ENCODE measurements around the gene TNFAIP8L2.
A peak's percentile ranks its signal among the peaks of the same experiment; 100 is the strongest.

The TNFAIP8L2 gene

DNA sequence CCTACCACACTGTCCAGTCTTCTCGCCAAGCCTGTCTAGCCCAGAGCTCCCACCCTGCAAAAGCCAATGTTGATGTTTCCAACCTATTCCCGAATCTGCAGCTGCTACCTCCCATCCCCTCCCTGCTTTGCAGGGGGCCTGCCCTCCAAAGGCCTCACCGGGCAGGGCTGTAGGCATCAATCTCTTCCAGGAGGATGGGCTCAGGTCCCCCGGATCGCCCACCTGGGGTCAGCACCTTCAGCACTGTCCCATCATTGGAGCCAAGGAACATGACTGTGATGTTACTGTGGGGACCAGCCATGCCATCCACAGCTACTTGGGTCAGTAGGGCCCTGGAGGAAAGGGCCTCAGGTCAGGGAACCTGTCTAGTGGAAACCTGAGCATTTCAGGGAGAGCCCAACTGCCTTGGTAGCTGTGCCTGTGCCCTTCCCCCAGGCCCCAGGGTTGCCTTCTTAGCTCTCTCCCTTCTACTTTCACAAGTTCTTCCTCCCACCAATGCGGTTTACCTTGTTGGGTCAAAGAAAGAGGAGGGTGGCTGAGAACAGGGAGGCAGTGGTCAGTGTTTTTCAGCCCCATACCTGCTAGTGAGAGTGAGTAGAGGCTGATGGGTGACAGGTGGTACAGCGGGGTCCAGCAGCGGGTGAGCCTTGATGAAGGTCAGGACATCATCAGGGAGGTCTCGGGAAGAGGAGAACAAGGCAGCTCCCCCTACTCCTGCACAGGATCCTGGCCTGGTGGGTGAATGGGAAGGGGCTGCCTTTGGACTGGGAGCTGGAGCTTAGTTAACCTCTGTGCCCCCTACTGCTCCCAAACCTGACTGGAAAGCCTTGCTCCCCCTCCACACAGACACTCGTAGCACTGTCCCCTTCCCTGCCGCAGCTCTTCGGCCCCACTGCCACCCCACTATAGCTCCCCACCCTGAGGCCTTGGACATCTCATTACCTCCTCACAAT lies 20.7 kb upstream of the TNFAIP8L2 start:
- ChIA-PET POLR2A (interaction anchor here (1.6 kb wide), 1 partner anchor 21 kb away, joined by 3 read pairs; the partner anchor contains the start of gene TNFAIP8L2), CTCF (interaction anchor here (0.7 to 5.1 kb wide), 7 partner anchors 8 to 114 kb away, joined by 3 to 33 read pairs (median 3); partner anchors contain the start of gene TNFAIP8L2)
- Histone ChIP-seq H3K4me1 (ENCODE audit: control extremely low read depth in 1 of 4, control insufficient read depth in 4 of 4, insufficient read depth in 4 of 4, low read length in 3 of 4) (peaks cover 0 to 7% (median 5%) of the 10 kb centered on the region in 4 experiments), H3K27ac (ENCODE audit: insufficient read depth in 1 of 2, low read depth in 1 of 2, low read length in 2 of 2, poor library complexity in 1 of 2, severe bottlenecking in 2 of 2) (no peak overlapping the region), H3K4me3 (ENCODE audit: control insufficient read depth in 1 of 7, extremely low read depth in 1 of 7, insufficient read depth in 4 of 7, low read depth in 2 of 7, low read length in 6 of 7) (no peak overlapping the region), H3K9me3 (ENCODE audit: control extremely low read depth in 1 of 5, control insufficient read depth in 4 of 5, insufficient read depth in 2 of 5, low read depth in 1 of 5, low read length in 4 of 5) (no peaks in the 10 kb centered on the region), H3K36me3 (ENCODE audit: control insufficient read depth in 4 of 4, insufficient read depth in 4 of 4, low read length in 3 of 4) (peaks cover 0 to 25% (median 7%) of the 10 kb centered on the region in 4 experiments), H3K27me3 (replicated peaks in 2 of 5; ENCODE audit: control insufficient read depth in 4 of 5, insufficient read depth in 5 of 5, low read length in 4 of 5) (peaks cover 0 to 6% (median 0%) of the 10 kb centered on the region in 5 experiments)
- no peak for DNase-seq
- 99% methylated on average over 8 of the region's 12 CpGs for WGBS (ENCODE audit: insufficient coverage)

DNA sequence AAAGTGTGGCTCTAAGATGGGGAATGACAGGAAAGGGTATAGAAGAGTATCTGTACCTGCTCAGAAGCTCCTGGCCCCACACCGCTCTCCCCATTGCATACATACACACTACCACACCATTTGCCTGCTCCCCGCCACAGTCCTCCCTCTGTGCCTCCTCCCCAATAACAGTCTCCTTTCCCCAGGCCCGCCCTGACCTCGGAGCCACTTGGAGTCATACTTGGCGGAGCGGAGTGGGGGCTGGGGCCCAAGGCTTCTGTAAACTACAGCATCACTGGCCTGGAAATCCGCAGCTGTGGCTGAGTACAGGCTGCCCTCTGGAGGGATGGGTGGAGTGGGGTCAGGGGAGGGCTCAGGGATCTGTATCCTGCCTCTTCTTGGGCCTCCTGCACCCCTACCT lies 18.7 kb upstream of the TNFAIP8L2 start:
- no peak overlapping the region for H3K27ac ChIP-seq (ENCODE audit: insufficient read depth in 1 of 2, low read depth in 1 of 2, low read length in 2 of 2, poor library complexity in 1 of 2, severe bottlenecking in 2 of 2)
- WGBS (ENCODE audit: insufficient coverage), result 100% methylated on average over 1 of the region's 7 CpGs
- peaks cover 0 to 28% (median 7%) of the 10 kb centered on the region in 4 experiments for H3K36me3 ChIP-seq (ENCODE audit: control insufficient read depth in 4 of 4, insufficient read depth in 4 of 4, low read length in 3 of 4)
- H3K27me3 ChIP-seq (replicated peaks in 2 of 5; ENCODE audit: control insufficient read depth in 4 of 5, insufficient read depth in 5 of 5, low read length in 4 of 5), result peaks cover 0 to 2% (median 0%) of the 10 kb centered on the region in 5 experiments
- no peaks in the 10 kb centered on the region for H3K9me3 ChIP-seq (ENCODE audit: control extremely low read depth in 1 of 5, control insufficient read depth in 4 of 5, insufficient read depth in 2 of 5, low read depth in 1 of 5, low read length in 4 of 5)
- H3K4me3 ChIP-seq (ENCODE audit: control insufficient read depth in 1 of 7, extremely low read depth in 1 of 7, insufficient read depth in 4 of 7, low read depth in 2 of 7, low read length in 6 of 7), result no peak overlapping the region
- POLR2A ChIA-PET, result no interaction called here
- DNase-seq, result no peak
- CTCF ChIA-PET, result interaction anchor here (5.1 kb wide), 1 partner anchor 19 kb away, joined by 33 read pairs; the partner anchor contains the start of gene TNFAIP8L2
- H3K4me1 ChIP-seq (ENCODE audit: control extremely low read depth in 1 of 4, control insufficient read depth in 4 of 4, insufficient read depth in 4 of 4, low read length in 3 of 4), result no peaks in the 10 kb centered on the region

DNA sequence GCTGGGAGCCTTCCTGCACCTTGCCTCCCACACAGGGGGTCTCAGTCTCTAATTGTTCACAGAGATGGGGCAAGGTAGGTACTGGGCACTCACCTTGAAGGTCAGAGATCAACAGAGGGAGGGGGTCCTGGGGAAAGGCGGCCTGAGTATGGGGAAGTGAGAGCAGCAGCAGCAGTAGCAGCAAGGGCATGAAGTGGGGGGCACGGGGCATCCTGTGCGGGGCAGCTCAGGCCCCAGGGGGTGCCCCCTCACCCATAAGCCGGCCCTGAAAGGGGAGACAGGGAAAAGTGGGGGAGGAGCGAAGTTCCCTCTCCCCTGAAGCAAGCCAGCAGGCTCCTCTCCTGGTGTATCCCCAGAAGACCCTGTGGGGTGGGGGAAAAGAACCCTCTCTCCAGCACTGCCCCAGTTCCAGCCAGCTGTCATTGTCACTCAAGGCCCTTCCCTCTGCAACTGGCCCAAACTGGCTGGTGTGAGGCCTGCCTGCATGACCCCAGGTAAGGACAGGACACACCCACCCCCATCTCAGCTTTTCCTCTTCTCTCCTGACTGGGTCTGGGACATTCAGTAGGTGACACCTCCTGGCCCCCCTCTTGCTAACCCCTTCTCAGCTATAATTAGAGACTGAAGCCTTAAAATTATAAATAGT lies 13.9 kb upstream of the TNFAIP8L2 start:
- WGBS (ENCODE audit: insufficient coverage), result 78% methylated on average over 4 of the region's 5 CpGs
- ChIA-PET POLR2A (interaction anchor here (1.8 kb wide), 1 partner anchor 12 kb away, joined by 4 read pairs; no protein-coding TSS in a partner anchor), CTCF (interaction anchor here (1.0 to 5.6 kb wide), 4 partner anchors 13 to 43 kb away, joined by 3 to 26 read pairs (median 15); partner anchors contain the start of gene TNFAIP8L2)
- no peak for DNase-seq
- peaks cover 0 to 36% (median 24%) of the 10 kb centered on the region in 4 experiments for H3K4me1 ChIP-seq (ENCODE audit: control extremely low read depth in 1 of 4, control insufficient read depth in 4 of 4, insufficient read depth in 4 of 4, low read length in 3 of 4)
- no peak overlapping the region for H3K27ac ChIP-seq (ENCODE audit: insufficient read depth in 1 of 2, low read depth in 1 of 2, low read length in 2 of 2, poor library complexity in 1 of 2, severe bottlenecking in 2 of 2)
- H3K36me3 ChIP-seq (ENCODE audit: control insufficient read depth in 4 of 4, insufficient read depth in 4 of 4, low read length in 3 of 4), result peaks cover 0 to 12% (median 2%) of the 10 kb centered on the region in 4 experiments
- peaks cover 0 to 13% (median 0%) of the 10 kb centered on the region in 5 experiments for H3K27me3 ChIP-seq (replicated peaks in 2 of 5; ENCODE audit: control insufficient read depth in 4 of 5, insufficient read depth in 5 of 5, low read length in 4 of 5)
- no peaks in the 10 kb centered on the region for H3K9me3 ChIP-seq (ENCODE audit: control extremely low read depth in 1 of 5, control insufficient read depth in 4 of 5, insufficient read depth in 2 of 5, low read depth in 1 of 5, low read length in 4 of 5)
- H3K4me3 ChIP-seq (ENCODE audit: control insufficient read depth in 1 of 7, extremely low read depth in 1 of 7, insufficient read depth in 4 of 7, low read depth in 2 of 7, low read length in 6 of 7), result no peak overlapping the region

DNA sequence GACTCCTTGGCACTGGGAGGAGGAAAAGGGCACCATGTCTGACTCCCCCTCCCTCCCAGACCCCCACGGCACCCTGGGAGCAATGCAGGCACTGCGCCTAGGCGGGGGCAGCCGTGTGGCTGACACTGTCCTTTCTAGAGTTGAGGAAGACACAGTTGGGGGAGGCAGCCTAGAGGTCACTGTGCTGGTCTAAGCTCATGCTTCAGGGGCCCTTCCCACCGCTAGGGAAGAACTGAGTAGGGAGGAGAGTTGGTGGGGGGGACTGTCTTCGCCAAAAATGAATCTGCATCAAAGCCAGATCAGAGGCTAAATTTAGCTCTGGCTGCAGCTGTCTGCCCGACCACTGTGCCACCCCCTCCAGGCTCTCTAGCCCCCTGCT lies 13.4 kb upstream of the TNFAIP8L2 start:
- ChIA-PET POLR2A (interaction anchor here (1.8 kb wide), 1 partner anchor 12 kb away, joined by 4 read pairs; no protein-coding TSS in a partner anchor), CTCF (interaction anchor here (1.2 to 5.6 kb wide), 5 partner anchors 8 to 99 kb away, joined by 3 to 26 read pairs (median 6); partner anchors contain the start of gene TNFAIP8L2)
- no peak for DNase-seq
- Histone ChIP-seq H3K36me3 (ENCODE audit: control insufficient read depth in 4 of 4, insufficient read depth in 4 of 4, low read length in 3 of 4) (peaks cover 0 to 12% (median 0%) of the 10 kb centered on the region in 4 experiments), H3K4me1 (ENCODE audit: control extremely low read depth in 1 of 4, control insufficient read depth in 4 of 4, insufficient read depth in 4 of 4, low read length in 3 of 4) (peaks cover 0 to 36% (median 25%) of the 10 kb centered on the region in 4 experiments), H3K4me3 (ENCODE audit: control insufficient read depth in 1 of 7, extremely low read depth in 1 of 7, insufficient read depth in 4 of 7, low read depth in 2 of 7, low read length in 6 of 7) (no peak overlapping the region), H3K27me3 (replicated peaks in 2 of 5; ENCODE audit: control insufficient read depth in 4 of 5, insufficient read depth in 5 of 5, low read length in 4 of 5) (peaks cover 0 to 13% (median 0%) of the 10 kb centered on the region in 5 experiments), H3K9me3 (ENCODE audit: control extremely low read depth in 1 of 5, control insufficient read depth in 4 of 5, insufficient read depth in 2 of 5, low read depth in 1 of 5, low read length in 4 of 5) (no peaks in the 10 kb centered on the region), H3K27ac (ENCODE audit: insufficient read depth in 1 of 2, low read depth in 1 of 2, low read length in 2 of 2, poor library complexity in 1 of 2, severe bottlenecking in 2 of 2) (no peak overlapping the region)
- 97% methylated on average over 4 of the region's 7 CpGs for WGBS (ENCODE audit: insufficient coverage)

GRCh38 chr1:151143986-151144385 lies 12.5 kb upstream of the TNFAIP8L2 start:
- DNase-seq, result no peak
- 87% methylated on average over 3 of the region's 5 CpGs for WGBS (ENCODE audit: insufficient coverage)
- Histone ChIP-seq H3K9me3 (ENCODE audit: control extremely low read depth in 1 of 5, control insufficient read depth in 4 of 5, insufficient read depth in 2 of 5, low read depth in 1 of 5, low read length in 4 of 5) (no peaks in the 10 kb centered on the region), H3K27me3 (replicated peaks in 2 of 5; ENCODE audit: control insufficient read depth in 4 of 5, insufficient read depth in 5 of 5, low read length in 4 of 5) (peaks cover 0 to 13% (median 0%) of the 10 kb centered on the region in 5 experiments), H3K27ac (ENCODE audit: insufficient read depth in 1 of 2, low read depth in 1 of 2, low read length in 2 of 2, poor library complexity in 1 of 2, severe bottlenecking in 2 of 2) (no peak overlapping the region), H3K4me3 (ENCODE audit: control insufficient read depth in 1 of 7, extremely low read depth in 1 of 7, insufficient read depth in 4 of 7, low read depth in 2 of 7, low read length in 6 of 7) (no peak overlapping the region), H3K4me1 (ENCODE audit: control extremely low read depth in 1 of 4, control insufficient read depth in 4 of 4, insufficient read depth in 4 of 4, low read length in 3 of 4) (peaks cover 0 to 36% (median 25%) of the 10 kb centered on the region in 4 experiments), H3K36me3 (ENCODE audit: control insufficient read depth in 4 of 4, insufficient read depth in 4 of 4, low read length in 3 of 4) (peaks cover 0 to 12% (median 0%) of the 10 kb centered on the region in 4 experiments)
- POLR2A ChIA-PET, result interaction anchor here (0.5 to 1.8 kb wide), 2 partner anchors 11 to 13 kb away, joined by 4 read pairs; no protein-coding TSS in a partner anchor
- CTCF ChIA-PET, result interaction anchor here (1.2 to 5.6 kb wide), 6 partner anchors 9 to 100 kb away, joined by 3 to 26 read pairs (median 6); partner anchors contain the start of gene TNFAIP8L2

DNA sequence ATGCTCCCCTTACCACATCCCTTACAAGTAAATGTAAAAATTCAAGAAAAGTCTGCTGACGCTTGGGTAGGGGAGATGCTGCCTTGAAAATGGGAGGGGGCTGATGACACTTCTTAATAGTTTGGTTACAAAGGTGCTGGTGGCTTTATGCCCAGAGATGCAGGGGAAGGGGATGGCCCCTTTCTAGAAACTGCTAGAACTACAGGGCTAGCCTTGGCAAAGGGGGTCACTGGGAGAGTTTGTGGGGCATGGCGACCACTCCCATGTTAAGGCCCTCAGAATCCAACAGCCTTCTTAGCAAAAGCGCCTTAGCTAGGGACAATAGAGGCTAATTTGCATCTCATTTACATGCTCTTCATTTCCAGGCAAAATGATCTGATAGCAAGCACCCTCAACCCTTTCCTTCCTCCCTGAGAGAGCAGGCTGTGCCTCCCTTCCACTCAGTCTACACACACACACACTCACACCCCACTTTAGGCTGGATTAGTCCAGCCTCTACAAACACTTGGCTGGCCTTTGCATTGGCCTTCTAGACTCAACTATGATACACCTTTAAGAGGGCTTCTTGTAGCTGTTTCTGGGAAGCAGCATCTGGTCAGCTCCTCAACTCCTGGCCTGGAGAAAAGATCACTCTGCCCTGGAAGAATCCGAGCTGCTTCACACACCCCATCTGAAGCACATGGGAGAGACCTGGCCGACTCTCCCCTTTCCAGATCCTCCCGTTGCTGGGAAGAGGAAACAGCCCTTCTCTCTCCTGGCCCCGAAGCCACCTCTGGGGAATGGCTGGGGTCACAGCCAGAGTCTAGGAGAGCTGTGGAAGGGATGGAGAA lies 11.8 kb upstream of the TNFAIP8L2 start:
- ChIA-PET POLR2A (interaction anchor here (1.0 kb wide), 1 partner anchor 13 kb away, joined by 4 read pairs; no protein-coding TSS in a partner anchor), CTCF (interaction anchor here (0.6 to 5.6 kb wide), 8 partner anchors 9 to 45 kb away, joined by 3 to 26 read pairs (median 4); partner anchors contain the start of gene TNFAIP8L2)
- H3K27me3 ChIP-seq (replicated peaks in 2 of 5; ENCODE audit: control insufficient read depth in 4 of 5, insufficient read depth in 5 of 5, low read length in 4 of 5), result peaks cover 0 to 13% (median 0%) of the 10 kb centered on the region in 5 experiments
- DNase-seq, result no peak
- peaks cover 0 to 36% (median 25%) of the 10 kb centered on the region in 4 experiments for H3K4me1 ChIP-seq (ENCODE audit: control extremely low read depth in 1 of 4, control insufficient read depth in 4 of 4, insufficient read depth in 4 of 4, low read length in 3 of 4)
- WGBS (ENCODE audit: insufficient coverage), result 100% methylated on average over 1 of the region's 7 CpGs
- H3K4me3 ChIP-seq (ENCODE audit: control insufficient read depth in 1 of 7, extremely low read depth in 1 of 7, insufficient read depth in 4 of 7, low read depth in 2 of 7, low read length in 6 of 7), result peak overlapping the region in 3 of 7 experiments; percentile 50 to 89 (median 83)
- H3K36me3 ChIP-seq (ENCODE audit: control insufficient read depth in 4 of 4, insufficient read depth in 4 of 4, low read length in 3 of 4), result peaks cover 0 to 7% (median 0%) of the 10 kb centered on the region in 4 experiments
- no peak overlapping the region for H3K27ac ChIP-seq (ENCODE audit: insufficient read depth in 1 of 2, low read depth in 1 of 2, low read length in 2 of 2, poor library complexity in 1 of 2, severe bottlenecking in 2 of 2)
- no peaks in the 10 kb centered on the region for H3K9me3 ChIP-seq (ENCODE audit: control extremely low read depth in 1 of 5, control insufficient read depth in 4 of 5, insufficient read depth in 2 of 5, low read depth in 1 of 5, low read length in 4 of 5)

All from common myeloid progenitor, CD34-positive (primary cell).